Uterus (tissue), 2 donors: ENCODE measurements around the gene ARAP1.

ENCODE experiments used
- POLR2A ChIP-seq, 2 donors: fragments of 450-650 bp; IDR thresholded peaks; one replicate each; pipeline ENCODE4 v1.6.1; 2016; ENCODE audit warnings: antibody characterized with exemption in 2 of 2, mild to moderate bottlenecking in 1 of 2, moderate library complexity in 1 of 2
- TF ChIP-seq, protein P1 (sequence below), 4 experiments: fragments of 200-600 bp in 2 of 4; fragments of 450-650 bp in 2 of 4; sonication (generic) in 2 of 4; IDR thresholded peaks; one replicate each; pipeline ENCODE4 v1.5.1; 2016 to 2019; ENCODE audit warnings: antibody characterized with exemption in 4 of 4, mild to moderate bottlenecking in 2 of 4, moderate library complexity in 1 of 4

DNA sequence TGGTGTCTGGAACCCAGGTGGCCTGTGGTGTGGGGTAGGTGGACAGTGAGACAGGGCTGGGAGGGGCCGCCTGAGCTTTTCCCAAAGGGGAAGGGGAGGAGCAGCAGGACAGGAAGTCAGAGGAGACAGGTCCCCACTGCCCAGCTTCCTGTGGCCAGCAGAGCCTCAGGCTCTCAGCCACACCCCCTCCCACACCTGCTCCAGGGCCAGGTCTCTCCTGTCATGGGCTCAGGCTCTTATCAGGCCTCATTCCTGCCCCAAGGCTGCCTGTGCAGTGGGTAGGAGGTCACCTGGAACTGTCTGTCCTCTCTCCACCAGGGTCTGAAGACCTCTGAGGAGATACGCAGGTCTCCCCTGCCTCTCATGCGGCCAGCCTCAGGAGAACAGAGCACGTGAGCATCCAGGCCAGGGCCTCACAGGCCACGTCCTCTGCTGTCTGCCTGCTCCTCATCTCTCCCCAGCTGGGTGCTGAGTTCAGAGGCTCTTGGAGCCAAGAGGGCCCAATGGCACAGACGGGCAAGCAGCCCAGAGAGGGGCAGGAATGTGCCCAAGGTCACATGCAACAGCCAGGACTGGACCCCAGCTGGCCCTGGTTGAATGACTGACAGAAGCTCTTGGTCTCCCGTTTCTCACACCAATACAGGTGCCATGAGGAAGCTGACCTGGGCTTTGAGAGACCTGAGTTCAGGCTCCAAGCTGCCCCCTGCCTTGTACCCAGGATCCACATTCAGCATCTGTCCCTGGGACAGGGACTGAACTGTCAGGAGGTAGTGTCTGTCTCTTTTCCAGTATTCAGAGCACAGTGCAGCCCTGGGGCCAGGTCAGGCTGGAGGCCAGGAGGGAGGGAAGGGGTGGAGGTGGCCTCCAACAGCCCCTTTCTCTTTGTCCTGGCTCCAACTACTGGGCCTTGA, 24.9 kb upstream of the ARAP1 start:
- TF ChIP-seq, protein P1, sequence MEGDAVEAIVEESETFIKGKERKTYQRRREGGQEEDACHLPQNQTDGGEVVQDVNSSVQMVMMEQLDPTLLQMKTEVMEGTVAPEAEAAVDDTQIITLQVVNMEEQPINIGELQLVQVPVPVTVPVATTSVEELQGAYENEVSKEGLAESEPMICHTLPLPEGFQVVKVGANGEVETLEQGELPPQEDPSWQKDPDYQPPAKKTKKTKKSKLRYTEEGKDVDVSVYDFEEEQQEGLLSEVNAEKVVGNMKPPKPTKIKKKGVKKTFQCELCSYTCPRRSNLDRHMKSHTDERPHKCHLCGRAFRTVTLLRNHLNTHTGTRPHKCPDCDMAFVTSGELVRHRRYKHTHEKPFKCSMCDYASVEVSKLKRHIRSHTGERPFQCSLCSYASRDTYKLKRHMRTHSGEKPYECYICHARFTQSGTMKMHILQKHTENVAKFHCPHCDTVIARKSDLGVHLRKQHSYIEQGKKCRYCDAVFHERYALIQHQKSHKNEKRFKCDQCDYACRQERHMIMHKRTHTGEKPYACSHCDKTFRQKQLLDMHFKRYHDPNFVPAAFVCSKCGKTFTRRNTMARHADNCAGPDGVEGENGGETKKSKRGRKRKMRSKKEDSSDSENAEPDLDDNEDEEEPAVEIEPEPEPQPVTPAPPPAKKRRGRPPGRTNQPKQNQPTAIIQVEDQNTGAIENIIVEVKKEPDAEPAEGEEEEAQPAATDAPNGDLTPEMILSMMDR (IDR thresholded peaks at IDR 0.05): no peak
- no peak for TF ChIP-seq POLR2A (IDR thresholded peaks at IDR 0.05)
